Ectodermal cell (in vitro differentiated cells): ENCODE results near the gene EHD4.
A peak's percentile ranks its signal among the peaks of the same experiment; 100 is the strongest.

ENCODE experiments used
- H3K27ac ChIP-seq: 2 replicates; pipeline ENCODE4 v1.7.0; 2013; ENCODE audit warnings: mild to moderate bottlenecking, low read depth, low read length; ENCODE audit not compliant: insufficient read depth, poor library complexity, severe bottlenecking
- H3K27me3 ChIP-seq: 2 replicates; pipeline ENCODE4 v1.7.0; 2013; ENCODE audit warnings: mild to moderate bottlenecking, low read length; ENCODE audit not compliant: insufficient read depth, control insufficient read depth, poor library complexity, severe bottlenecking
- H3K36me3 ChIP-seq: one replicate; pipeline ENCODE4 v1.7.0; 2013; ENCODE audit warnings: low read length; ENCODE audit not compliant: control insufficient read depth, insufficient read depth
- H3K4me1 ChIP-seq: one replicate; pipeline ENCODE4 v1.7.0; 2013; ENCODE audit warnings: low read length; ENCODE audit not compliant: control insufficient read depth, insufficient read depth
- H3K4me3 ChIP-seq: 2 replicates; pipeline ENCODE4 v1.7.0; 2013; ENCODE audit warnings: low read depth, low read length, control low read depth; ENCODE audit not compliant: insufficient read depth
- H3K9me3 ChIP-seq: 2 replicates; pipeline ENCODE4 v1.7.0; 2013; ENCODE audit warnings: mild to moderate bottlenecking, low read length, moderate library complexity; ENCODE audit not compliant: control insufficient read depth
- WGBS, 2 experiments: methylation state at CpG; one replicate each; pipeline ENCODE4 v1.1.7; 2013; ENCODE audit warnings: missing lambda C conversion rate in 2 of 2; 5-methylcytosine and 5-hydroxymethylcytosine counted together

EHD4 gene

DNA sequence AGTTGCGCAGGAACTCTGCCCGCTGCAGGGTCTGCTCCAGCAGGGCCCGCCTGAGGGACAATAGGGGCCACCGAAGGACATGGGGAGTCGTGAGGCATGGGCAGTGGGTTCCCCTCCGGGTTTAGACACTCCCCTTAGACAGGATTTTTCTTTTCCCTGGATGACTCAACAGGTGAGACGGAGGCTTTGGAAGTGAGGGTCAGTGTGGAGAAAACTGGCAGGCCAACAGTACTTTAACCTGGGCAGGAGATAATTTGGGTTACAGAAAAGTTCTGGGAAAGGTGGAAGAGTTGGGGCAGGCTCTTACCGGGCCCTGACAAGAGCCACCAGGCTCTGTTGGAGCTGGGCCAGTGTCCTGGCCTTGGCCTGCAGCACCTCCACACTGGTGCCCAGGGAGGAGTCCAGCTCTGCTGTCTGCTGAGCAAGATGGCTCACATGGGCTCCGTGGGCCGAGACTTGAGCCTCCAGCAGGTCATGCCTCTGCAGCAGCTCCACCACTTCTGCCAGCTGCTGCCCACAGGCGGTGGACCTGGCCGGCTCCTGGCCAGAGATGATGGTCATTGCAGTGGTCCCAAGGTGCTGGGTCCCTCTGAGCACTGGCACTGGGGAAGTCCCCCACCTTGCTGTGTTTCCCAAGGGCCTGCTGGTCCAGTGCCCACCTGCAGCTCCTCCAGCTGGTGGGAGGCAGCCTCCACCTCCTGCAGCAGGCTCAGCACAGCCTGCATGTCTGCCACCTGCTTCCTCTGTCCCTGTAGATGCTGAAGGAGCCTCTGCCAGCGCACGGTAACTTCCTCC, 89.5 kb downstream of the EHD4 start:
- WGBS, 2 experiments: 60 to 61% methylated on average over 14 of the region's 14 CpGs
- Histone ChIP-seq H3K27ac (no peak overlapping the region), H3K36me3 (no peaks in the 10 kb centered on the region), H3K27me3 (peaks cover 41% of the 10 kb centered on the region), H3K4me1 (peaks cover 5% of the 10 kb centered on the region), H3K9me3 (no peaks in the 10 kb centered on the region), H3K4me3 (peak overlapping the region; percentile 22)

DNA sequence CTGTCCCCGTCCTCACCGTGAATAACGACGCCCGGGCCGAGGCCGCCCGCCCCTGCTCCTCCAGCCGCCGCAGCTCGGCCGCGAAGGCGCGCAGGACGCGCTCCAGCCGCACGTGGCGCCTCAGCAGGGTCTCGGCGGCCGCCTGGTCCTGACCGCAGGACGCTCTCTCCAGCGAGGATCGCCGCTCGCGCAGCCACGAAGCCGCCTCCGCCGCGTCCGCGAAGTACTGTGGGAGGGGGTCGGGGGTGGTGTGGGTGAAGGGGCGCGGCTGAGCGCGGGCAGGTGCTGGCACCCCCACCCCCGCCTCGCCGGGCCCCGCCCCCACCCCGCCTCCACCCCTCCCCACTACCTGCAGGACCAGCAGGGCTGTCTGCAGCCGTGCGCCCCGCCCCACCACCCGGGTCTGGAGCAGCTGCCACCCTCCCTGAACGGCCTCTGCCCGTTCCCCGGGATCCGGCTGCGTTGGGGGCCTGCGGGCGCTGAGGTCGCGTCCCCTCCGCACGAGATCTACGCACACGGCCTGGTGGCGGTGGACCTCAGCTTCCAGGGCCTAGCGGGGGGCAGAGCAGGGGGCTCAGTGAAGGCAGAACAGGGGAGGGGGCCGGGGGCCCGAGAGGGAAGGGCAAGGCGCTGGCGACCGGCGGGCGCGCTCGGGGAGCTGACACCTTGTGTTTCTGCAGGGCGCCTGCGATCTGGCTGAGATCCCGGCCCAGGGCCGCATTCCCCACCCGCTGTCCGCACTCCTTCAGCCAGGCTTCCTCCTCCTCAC, 90.3 kb downstream of the EHD4 start:
- Histone ChIP-seq H3K27ac (no peak overlapping the region), H3K36me3 (no peaks in the 10 kb centered on the region), H3K27me3 (peaks cover 41% of the 10 kb centered on the region), H3K9me3 (no peaks in the 10 kb centered on the region), H3K4me1 (no peaks in the 10 kb centered on the region), H3K4me3 (peak overlapping the region; percentile 22)
- 4% methylated on average over 72 to 79 of the region's 81 CpGs for WGBS, 2 experiments

DNA sequence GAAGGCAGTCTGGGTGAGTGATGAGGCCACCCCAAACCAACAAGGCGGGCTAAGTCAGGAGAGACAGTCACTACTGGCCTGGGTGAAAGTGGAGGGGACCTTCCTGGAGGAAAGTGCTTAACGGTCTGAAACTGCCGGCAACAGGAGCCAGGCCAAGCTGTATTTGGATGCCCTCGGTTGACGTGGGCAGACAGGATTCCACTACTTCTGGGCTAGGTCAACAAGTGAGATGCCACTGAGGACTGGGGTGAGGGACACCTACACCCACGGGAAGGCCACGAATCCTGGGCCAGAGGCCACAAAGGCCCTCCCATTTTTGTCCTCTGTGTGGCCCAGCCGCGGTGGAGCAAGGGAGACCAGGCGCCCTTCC, 90.8 kb downstream of the EHD4 start:
- H3K27ac ChIP-seq: no peak overlapping the region
- no peaks in the 10 kb centered on the region for H3K9me3 ChIP-seq
- H3K36me3 ChIP-seq: no peaks in the 10 kb centered on the region
- H3K4me3 ChIP-seq: no peak overlapping the region
- 45 to 46% methylated on average over 10 of the region's 10 CpGs for WGBS, 2 experiments
- peaks cover 41% of the 10 kb centered on the region for H3K27me3 ChIP-seq
- H3K4me1 ChIP-seq: no peaks in the 10 kb centered on the region

DNA sequence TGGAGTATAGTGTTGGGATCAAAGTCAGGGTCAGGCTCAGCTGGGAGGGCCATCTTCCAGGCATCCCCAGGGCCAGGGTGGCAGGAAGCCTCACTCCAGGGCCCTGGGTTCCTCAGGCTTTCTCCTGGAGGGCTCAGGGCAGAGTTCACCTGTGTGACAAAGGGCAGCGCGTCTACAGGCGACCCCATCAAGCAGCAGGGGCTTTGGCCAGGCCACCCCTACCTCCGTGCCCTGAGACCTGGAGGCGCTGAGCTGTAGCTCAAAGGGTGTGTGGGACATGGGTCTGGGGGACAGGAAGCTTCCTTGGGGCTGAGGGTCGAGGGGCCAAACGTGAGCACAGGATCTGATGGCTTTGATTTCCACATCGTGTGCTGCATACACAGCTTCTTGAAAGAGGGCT, 91.3 kb downstream of the EHD4 start:
- peaks cover 41% of the 10 kb centered on the region for H3K27me3 ChIP-seq
- H3K36me3 ChIP-seq: no peaks in the 10 kb centered on the region
- no peak overlapping the region for H3K4me3 ChIP-seq
- 88% methylated on average over 8 of the region's 8 CpGs for WGBS, 2 experiments
- H3K9me3 ChIP-seq: no peaks in the 10 kb centered on the region
- H3K27ac ChIP-seq: no peak overlapping the region
- H3K4me1 ChIP-seq: no peaks in the 10 kb centered on the region

DNA sequence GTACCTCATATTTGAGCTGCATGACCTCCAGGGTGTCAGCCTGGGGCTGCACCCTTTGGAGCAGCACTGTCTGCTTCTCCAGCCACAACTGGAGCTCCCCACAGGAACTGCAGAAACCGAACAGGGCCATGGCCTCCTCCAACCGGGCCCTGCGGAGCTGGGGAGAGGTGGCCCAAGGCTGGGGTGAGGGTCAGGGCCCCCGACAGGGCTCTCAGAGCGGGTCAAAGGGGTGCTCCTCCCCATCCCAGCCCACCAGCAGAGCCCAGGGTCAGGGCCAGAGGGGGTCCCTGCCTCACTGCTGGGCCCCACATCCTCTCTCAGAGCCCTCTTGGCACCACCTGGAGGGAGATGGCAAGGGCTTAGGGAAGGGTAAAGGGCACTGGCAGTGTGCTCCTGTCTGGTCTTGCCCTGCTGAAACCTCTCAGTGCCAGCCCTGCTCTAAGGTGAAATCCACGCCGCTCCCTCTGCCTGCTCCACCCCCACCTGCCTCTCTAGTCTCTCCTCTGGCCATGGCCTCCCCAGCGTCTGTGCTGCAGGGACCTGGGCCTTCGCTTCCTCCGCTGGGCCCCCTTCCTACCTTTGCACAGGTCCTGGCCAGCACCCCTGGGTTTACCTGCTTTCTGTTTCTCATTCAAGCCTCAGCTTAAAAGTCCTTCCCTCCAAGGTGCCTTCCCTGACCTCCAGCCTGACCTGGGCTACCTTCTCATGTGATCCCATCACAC, 92.0 kb downstream of the EHD4 start:
- Histone ChIP-seq H3K36me3 (no peaks in the 10 kb centered on the region), H3K9me3 (no peaks in the 10 kb centered on the region), H3K4me3 (no peak overlapping the region), H3K4me1 (no peaks in the 10 kb centered on the region), H3K27me3 (peaks cover 41% of the 10 kb centered on the region), H3K27ac (no peak overlapping the region)
- WGBS, 2 experiments: 88 to 92% methylated on average over 10 of the region's 10 CpGs

DNA sequence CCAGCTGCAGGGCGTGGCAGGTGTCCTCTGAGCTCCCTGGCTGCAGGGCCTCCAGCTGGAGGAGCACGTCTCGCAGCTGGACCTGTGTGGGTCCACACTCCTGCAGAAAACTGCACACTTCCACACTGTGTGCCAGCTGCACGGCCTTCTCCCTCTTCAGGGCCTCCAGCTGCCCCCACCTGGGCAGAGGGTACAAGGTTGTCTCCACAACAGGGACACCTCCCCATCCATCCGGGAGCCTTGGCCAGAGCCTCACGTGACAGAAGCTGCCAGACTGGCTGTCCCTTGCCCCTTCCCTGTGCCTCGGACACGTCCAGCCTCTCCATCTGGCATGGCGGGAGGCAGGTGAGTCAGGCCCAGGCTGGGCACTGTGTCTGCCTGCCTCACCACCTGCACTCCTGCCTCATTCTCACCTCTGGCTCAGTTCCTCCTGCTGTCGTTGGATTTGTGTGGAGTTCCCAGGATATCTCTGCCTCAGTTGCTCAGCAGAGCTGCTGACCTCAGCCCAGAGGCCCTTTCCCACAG, 93.0 kb downstream of the EHD4 start:
- Histone ChIP-seq H3K4me1 (no peaks in the 10 kb centered on the region), H3K36me3 (no peaks in the 10 kb centered on the region), H3K27me3 (peaks cover 41% of the 10 kb centered on the region), H3K27ac (no peak overlapping the region), H3K4me3 (no peak overlapping the region), H3K9me3 (no peaks in the 10 kb centered on the region)
- WGBS, 2 experiments: 90 to 91% methylated on average over 10 of the region's 10 CpGs

DNA sequence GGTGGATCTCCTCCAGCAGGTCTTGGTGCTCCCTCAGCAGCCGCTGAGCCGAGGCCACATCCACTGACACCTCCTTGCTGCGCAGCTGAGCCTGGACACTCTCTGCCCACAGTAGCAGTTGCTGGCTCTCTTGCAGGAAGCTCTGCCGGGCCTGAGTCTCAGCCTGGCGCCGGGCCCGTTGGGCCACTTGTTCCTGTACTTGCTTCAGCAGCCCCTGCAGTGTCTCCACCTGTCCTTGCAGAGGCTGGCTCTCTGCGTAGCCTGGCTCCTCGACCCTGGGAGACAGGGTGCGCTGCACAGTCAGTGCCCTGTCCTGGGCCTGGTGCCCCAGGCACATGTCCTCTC, 94.0 kb downstream of the EHD4 start:
- no peaks in the 10 kb centered on the region for H3K36me3 ChIP-seq
- no peaks in the 10 kb centered on the region for H3K4me1 ChIP-seq
- WGBS, 2 experiments: 94 to 95% methylated on average over 10 of the region's 10 CpGs
- no peaks in the 10 kb centered on the region for H3K9me3 ChIP-seq
- H3K27me3 ChIP-seq: peaks cover 38% of the 10 kb centered on the region
- no peak overlapping the region for H3K27ac ChIP-seq
- no peak overlapping the region for H3K4me3 ChIP-seq

DNA sequence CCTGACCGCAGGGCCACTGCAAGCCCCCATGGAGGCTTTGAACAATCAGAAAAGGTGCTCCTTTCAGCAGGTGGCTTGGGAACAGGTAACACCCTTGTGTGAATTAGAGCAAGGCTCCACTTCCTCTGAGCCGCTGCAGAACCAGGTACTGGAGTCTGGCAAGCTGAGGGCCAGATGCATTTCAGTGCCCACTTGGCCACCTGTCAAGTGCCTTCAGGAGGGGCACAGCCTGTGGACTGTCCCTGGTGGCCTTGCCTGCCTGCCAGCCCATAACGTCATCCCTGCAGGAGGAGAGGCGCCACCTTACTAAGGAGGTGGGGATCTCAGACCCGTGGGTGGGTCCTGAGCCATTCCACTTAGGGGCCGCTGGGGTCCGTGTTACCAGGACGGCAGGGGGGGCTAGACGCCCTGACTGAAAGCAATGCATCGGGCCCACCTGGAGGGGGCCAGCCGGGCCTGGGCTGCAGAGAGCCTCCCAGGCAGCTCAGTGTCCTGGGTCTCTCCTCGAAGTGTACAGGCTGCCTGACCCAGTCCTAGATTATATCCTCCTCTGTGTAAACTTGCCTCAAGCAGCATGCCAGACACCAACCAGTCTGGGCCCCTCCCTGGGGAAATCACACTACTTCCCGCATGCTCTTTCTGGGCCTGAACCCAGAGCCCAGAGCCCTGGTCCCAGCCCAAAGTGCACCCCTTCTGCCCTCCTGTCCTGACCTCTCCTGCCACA, 94.6 kb downstream of the EHD4 start:
- no peak overlapping the region for H3K4me3 ChIP-seq
- WGBS, 2 experiments: 84 to 85% methylated on average over 13 of the region's 13 CpGs
- peaks cover 33% of the 10 kb centered on the region for H3K27me3 ChIP-seq
- no peaks in the 10 kb centered on the region for H3K4me1 ChIP-seq
- no peaks in the 10 kb centered on the region for H3K9me3 ChIP-seq
- H3K27ac ChIP-seq: no peak overlapping the region
- no peaks in the 10 kb centered on the region for H3K36me3 ChIP-seq

DNA sequence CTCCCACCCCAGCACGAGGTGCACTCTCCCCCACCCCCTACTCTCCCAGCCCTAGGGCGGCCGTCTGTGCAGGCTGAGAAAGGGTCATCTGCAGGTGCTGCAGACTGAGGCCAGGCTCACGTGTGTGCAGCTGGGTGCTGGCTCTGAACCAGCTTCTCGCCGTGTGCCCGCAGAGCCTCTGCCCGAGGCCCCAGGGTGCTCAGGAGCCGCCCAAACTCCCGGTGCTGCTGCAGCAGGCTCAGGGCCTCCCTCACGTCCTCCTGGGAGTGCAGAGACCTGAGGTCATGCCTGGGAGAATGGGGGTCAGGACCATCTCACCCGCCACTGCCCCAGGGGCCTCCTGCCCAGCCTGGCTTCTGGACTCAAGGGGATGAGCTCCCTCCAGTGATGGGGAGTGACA, 95.7 kb downstream of the EHD4 start:
- Histone ChIP-seq H3K4me1 (no peaks in the 10 kb centered on the region), H3K4me3 (no peak overlapping the region), H3K27me3 (peaks cover 22% of the 10 kb centered on the region), H3K27ac (no peak overlapping the region), H3K36me3 (no peaks in the 10 kb centered on the region), H3K9me3 (no peaks in the 10 kb centered on the region)
- WGBS, 2 experiments: 86% methylated on average over 12 of the region's 12 CpGs
